ENCODE measurements around the gene TUBG1.

DNA sequence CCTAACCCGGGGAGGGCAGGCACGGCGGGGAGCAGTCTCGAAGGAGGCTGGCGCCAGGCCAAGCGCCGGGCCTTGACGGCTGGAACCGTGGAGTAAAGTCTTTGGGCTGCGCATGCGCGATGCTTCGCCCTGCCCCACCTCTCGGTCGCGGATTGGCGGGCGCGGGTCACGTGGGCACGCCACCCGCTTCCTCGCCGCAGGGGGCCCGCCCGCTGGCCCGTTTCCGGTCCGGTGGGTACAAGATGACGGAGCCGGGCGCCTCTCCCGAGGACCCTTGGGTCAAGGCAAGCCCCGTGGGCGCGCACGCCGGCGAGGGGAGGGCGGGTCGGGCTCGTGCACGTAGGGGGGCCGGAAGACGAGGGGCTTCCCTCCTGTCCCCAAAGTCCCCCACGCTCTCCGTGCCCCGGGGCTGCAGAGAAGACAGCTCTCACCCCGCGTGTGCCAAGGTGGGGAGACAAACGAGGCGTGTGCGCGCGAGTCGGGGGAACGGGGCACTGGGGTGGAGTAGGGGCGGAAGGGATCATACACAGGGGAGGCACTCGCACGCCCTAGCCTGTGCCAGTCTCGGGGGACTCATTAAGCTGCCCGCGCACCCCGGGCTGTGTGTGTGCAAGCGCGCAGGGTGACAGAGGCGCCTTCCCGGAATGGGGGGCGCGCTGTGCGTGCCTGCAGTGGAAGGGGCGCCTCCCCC lies 42.5 kb upstream of the TUBG1 start, which contains the start of gene MLX:
- TF ChIP-seq POLR2A (IDR thresholded peaks at IDR 0.05) = peak; percentile 40 to 61
- TF ChIP-seq, protein P1, sequence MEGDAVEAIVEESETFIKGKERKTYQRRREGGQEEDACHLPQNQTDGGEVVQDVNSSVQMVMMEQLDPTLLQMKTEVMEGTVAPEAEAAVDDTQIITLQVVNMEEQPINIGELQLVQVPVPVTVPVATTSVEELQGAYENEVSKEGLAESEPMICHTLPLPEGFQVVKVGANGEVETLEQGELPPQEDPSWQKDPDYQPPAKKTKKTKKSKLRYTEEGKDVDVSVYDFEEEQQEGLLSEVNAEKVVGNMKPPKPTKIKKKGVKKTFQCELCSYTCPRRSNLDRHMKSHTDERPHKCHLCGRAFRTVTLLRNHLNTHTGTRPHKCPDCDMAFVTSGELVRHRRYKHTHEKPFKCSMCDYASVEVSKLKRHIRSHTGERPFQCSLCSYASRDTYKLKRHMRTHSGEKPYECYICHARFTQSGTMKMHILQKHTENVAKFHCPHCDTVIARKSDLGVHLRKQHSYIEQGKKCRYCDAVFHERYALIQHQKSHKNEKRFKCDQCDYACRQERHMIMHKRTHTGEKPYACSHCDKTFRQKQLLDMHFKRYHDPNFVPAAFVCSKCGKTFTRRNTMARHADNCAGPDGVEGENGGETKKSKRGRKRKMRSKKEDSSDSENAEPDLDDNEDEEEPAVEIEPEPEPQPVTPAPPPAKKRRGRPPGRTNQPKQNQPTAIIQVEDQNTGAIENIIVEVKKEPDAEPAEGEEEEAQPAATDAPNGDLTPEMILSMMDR (IDR thresholded peaks at IDR 0.05) = peak in 1 of 4 experiments; percentile 17
